Cardiac ventricle fibroblast (primary cell): ENCODE data around the gene TP63. TPM values are rescaled to one million over a fixed set of nuclear protein-coding genes. Genes with fewer than 3 reads are reported as not detected.

ENCODE experiments used
- total RNA-seq: library from RNA; depleted of rRNA; stranded (reverse); fragments of >200 nt; gene quantifications from 2 replicates; pipeline ENCODE4 v1.2.3, GENCODE V29; 2015

The TP63 gene
- total RNA-seq = 0.37 and 0.59 TPM in 2 replicates

DNA sequence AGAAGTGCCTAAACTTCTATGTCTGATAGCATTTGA is at the start of gene TP63:
Gene TP63, plus strand, starts transcription at position 17 of the 36 bp plus-strand sequence. CDS start 127 bp downstream, outside the sequence.

